ENCODE results near the gene CARD14.

Gene CARD14

DNA sequence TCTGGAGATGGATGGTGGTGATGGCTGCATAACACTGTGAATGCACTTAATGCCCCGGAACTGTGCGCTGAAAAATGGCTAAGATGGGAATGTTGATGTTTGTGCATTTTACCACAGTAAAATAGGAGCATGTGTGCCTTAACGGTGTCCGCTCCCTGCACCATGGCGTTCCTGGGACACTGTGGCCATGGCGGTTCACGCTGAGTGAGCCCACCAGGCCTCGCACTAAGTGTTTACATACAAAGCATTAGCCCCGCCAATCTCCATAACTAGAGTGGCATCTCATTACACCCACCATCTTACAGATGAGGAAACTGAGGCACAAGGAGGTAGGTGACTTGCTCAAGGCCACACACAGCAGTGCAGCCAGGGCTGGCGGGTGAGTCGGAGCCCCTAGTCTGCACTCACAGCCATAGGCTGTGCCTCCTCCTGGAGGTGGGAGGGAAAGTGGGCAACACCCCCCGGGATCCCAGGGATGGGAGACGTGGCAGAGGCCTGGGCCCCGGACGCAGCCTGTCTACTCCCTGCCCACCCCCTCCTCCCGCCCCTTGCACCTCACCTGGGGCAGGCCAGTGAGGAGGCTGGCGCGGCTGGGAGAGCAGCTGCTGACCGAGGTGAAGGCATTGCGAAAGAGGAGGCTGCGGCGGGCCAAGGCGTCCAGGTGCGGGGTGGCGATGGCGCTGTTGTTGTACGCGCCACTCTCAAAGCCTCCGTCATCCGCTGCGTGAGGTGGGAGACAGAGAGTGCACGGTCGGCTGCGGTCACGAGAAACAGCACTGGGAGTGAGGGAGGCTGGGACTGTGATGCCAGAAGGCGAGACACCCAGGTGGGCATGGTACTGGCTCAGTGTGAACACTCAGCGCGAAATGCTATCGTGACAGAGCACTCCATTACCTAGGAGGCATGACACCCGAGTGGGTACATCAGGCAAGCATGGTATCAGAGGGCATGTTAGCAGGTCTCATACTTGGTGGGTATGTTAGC lies 46.9 kb downstream of the CARD14 start:
- TF ChIP-seq, protein P1, sequence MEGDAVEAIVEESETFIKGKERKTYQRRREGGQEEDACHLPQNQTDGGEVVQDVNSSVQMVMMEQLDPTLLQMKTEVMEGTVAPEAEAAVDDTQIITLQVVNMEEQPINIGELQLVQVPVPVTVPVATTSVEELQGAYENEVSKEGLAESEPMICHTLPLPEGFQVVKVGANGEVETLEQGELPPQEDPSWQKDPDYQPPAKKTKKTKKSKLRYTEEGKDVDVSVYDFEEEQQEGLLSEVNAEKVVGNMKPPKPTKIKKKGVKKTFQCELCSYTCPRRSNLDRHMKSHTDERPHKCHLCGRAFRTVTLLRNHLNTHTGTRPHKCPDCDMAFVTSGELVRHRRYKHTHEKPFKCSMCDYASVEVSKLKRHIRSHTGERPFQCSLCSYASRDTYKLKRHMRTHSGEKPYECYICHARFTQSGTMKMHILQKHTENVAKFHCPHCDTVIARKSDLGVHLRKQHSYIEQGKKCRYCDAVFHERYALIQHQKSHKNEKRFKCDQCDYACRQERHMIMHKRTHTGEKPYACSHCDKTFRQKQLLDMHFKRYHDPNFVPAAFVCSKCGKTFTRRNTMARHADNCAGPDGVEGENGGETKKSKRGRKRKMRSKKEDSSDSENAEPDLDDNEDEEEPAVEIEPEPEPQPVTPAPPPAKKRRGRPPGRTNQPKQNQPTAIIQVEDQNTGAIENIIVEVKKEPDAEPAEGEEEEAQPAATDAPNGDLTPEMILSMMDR (IDR thresholded peaks at IDR 0.05), result no peak
- H3K9me3 ChIP-seq (ENCODE audit: control insufficient read depth, low read length), result no peaks in the 10 kb centered on the region
- no peak overlapping the region for H3K4me2 ChIP-seq (ENCODE audit: low read length)
- no peak overlapping the region for H3K9ac ChIP-seq
- peaks cover 12% of the 10 kb centered on the region for H3K4me1 ChIP-seq
- no peaks in the 10 kb centered on the region for H3K27me3 ChIP-seq (ENCODE audit: control insufficient read depth, insufficient read depth, low read length)
- no peak overlapping the region for H3K4me3 ChIP-seq (ENCODE audit: low read depth, low read length)
- no peaks in the 10 kb centered on the region for H3K36me3 ChIP-seq (ENCODE audit: control insufficient read depth, insufficient read depth, low read length)
- H2AFZ ChIP-seq, result no peak overlapping the region
- peaks cover 8% of the 10 kb centered on the region for H3K79me2 ChIP-seq
- no peak overlapping the region for H3K27ac ChIP-seq

- H3K4me1 ChIP-seq, result peaks cover 12% of the 10 kb centered on the region
- H3K27ac ChIP-seq, result no peak overlapping the region
- H3K79me2 ChIP-seq, result peaks cover 8% of the 10 kb centered on the region
- H2AFZ ChIP-seq, result no peak overlapping the region
- no peak overlapping the region for H3K4me3 ChIP-seq (ENCODE audit: low read depth, low read length)
- no peaks in the 10 kb centered on the region for H3K9me3 ChIP-seq (ENCODE audit: control insufficient read depth, low read length)
- H3K9ac ChIP-seq, result no peak overlapping the region
- H3K4me2 ChIP-seq (ENCODE audit: low read length), result no peak overlapping the region
- H3K36me3 ChIP-seq (ENCODE audit: control insufficient read depth, insufficient read depth, low read length), result no peaks in the 10 kb centered on the region
- TF ChIP-seq, protein P1 (IDR thresholded peaks at IDR 0.05), result no peak
- H3K27me3 ChIP-seq (ENCODE audit: control insufficient read depth, insufficient read depth, low read length), result no peaks in the 10 kb centered on the region
Measured at GRCh38 chr17:80217703-80218362, 48.0 kb downstream of the CARD14 start.

GRCh38 chr17:80218391-80218790 lies 48.6 kb downstream of the CARD14 start:
- H3K9ac ChIP-seq, result no peak overlapping the region
- H3K4me1 ChIP-seq, result peaks cover 12% of the 10 kb centered on the region
- H3K79me2 ChIP-seq, result peaks cover 8% of the 10 kb centered on the region
- H2AFZ ChIP-seq, result no peak overlapping the region
- no peaks in the 10 kb centered on the region for H3K36me3 ChIP-seq (ENCODE audit: control insufficient read depth, insufficient read depth, low read length)
- no peak overlapping the region for H3K4me2 ChIP-seq (ENCODE audit: low read length)
- no peaks in the 10 kb centered on the region for H3K27me3 ChIP-seq (ENCODE audit: control insufficient read depth, insufficient read depth, low read length)
- H3K9me3 ChIP-seq (ENCODE audit: control insufficient read depth, low read length), result no peaks in the 10 kb centered on the region
- H3K27ac ChIP-seq, result no peak overlapping the region
- H3K4me3 ChIP-seq (ENCODE audit: low read depth, low read length), result no peak overlapping the region
- TF ChIP-seq, protein P1 (IDR thresholded peaks at IDR 0.05), result no peak

DNA sequence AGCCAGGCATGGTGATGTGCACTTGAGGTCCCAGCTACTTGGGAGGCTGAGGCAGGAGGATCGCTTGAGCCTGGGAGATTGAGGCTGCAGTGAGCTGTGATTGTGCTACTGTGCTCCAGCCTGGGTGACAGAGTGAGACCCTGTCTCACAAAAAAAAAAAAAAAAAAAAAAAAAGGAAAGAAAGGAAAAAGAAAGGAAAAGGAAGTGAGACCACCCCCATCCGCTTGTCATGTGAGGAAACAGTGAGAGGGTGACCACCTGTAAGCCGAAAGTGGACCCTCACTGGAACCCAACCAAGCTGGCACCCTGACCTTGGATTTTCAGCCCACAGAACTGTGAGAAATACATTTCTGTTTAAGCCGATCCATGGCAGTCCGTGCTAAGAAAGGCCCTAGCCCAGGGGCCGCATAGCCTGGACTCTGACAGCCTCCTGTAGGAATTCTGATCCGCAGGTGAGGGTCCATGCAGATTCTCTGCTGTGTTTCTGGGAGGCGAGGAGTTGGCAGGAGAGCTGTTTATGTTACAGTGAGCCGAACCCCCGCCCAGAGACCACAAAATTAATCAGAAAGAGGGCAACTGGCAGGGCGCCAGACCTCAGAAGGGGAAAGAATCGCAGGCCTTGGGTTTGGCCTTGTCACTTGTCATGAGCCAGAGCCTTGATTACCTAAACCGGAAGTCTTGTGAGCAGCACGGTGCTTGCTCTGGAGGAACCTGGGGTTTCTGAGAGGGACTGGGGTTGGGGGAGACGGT lies 49.4 kb downstream of the CARD14 start:
- TF ChIP-seq, protein P1 (IDR thresholded peaks at IDR 0.05), result no peak
- H3K4me1 ChIP-seq, result peaks cover 12% of the 10 kb centered on the region
- peaks cover 8% of the 10 kb centered on the region for H3K79me2 ChIP-seq
- no peaks in the 10 kb centered on the region for H3K36me3 ChIP-seq (ENCODE audit: control insufficient read depth, insufficient read depth, low read length)
- no peaks in the 10 kb centered on the region for H3K27me3 ChIP-seq (ENCODE audit: control insufficient read depth, insufficient read depth, low read length)
- peak overlapping the region; percentile 79 for H3K4me2 ChIP-seq (ENCODE audit: low read length)
- H3K4me3 ChIP-seq (ENCODE audit: low read depth, low read length), result peak overlapping the region; percentile 87
- no peaks in the 10 kb centered on the region for H3K9me3 ChIP-seq (ENCODE audit: control insufficient read depth, low read length)
- peak overlapping the region; percentile 89 for H3K9ac ChIP-seq
- peak overlapping the region; percentile 67 for H3K27ac ChIP-seq
- H2AFZ ChIP-seq, result peak overlapping the region; percentile 97
